WTC11 (cell line): ENCODE data around the gene PAM.

ENCODE experiments used
- ATF2 ChIP-seq: sonication (generic); formaldehyde crosslinking; IDR thresholded peaks from 2 replicates; pipeline ENCODE4 v1.8.1; 2022; ENCODE audit warnings: low read depth, missing genetic modification reagents, borderline replicate concordance
- CBFB ChIP-seq: sonication (generic); formaldehyde crosslinking; IDR thresholded peaks from 2 replicates; pipeline ENCODE4 v1.8.1; 2022; ENCODE audit warnings: mild to moderate bottlenecking, low read depth, missing genetic modification reagents
- CTCF ChIP-seq: fragments of 200-600 bp; IDR thresholded peaks from 2 replicates; pipeline ENCODE4 v1.8.0; 2022; ENCODE audit warnings: antibody characterized with exemption
- NFE2L1 ChIP-seq: sonication (generic); formaldehyde crosslinking; IDR thresholded peaks from 2 replicates; pipeline ENCODE4 v1.8.1; 2023; ENCODE audit warnings: missing genetic modification reagents
- USF1 ChIP-seq: sonication (generic); formaldehyde crosslinking; IDR thresholded peaks from 2 replicates; pipeline ENCODE4 v1.8.0; 2022; ENCODE audit warnings: mild to moderate bottlenecking, missing genetic modification reagents
- ZBTB43 ChIP-seq: sonication (generic); formaldehyde crosslinking; IDR thresholded peaks from 2 replicates; pipeline ENCODE4 v1.8.1; 2023; ENCODE audit warnings: mild to moderate bottlenecking, missing genetic modification reagents

- no peak for TF ChIP-seq NFE2L1
- TF ChIP-seq CBFB, result no peak
- no peak for TF ChIP-seq USF1 (CRISPR knock-in tag)
- TF ChIP-seq CTCF, result no peak
- no peak for TF ChIP-seq ATF2
- no peak for TF ChIP-seq ZBTB43 (CRISPR knock-in tag)
Measured at GRCh38 chr5:102873379-102873932, 118.4 kb downstream of the PAM start.
